GM12872 (cell line): ENCODE results near the gene NOL3.

Experiments used
- TF ChIP-seq, protein P1 (sequence below): IDR thresholded peaks from 3 replicates; pipeline ENCODE4 v1.5.1; 2011; ENCODE audit warnings: low read depth, mild to moderate bottlenecking, low read length, moderate library complexity; ENCODE audit not compliant: insufficient read depth

Gene NOL3

DNA sequence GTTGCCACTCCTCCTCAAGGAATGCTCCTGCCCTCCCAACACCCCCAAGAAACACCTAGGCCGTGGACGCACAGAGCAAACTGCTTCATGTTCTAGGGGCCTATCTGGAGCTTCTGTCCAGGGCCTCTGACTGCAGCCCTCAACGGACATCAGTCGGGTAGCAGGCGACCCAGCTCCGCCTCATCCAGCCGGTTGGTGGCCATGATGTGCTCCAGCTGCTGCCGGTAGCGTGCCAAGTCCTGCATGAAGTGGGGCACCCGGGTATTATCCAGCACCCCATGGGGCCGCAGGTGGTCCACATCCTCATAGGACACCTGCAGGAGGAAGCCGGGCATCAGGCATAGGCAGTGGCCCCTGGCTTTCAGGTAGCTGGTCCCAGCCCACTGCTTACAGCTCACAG, 6.3 kb downstream of the NOL3 start:
- TF ChIP-seq, protein P1, sequence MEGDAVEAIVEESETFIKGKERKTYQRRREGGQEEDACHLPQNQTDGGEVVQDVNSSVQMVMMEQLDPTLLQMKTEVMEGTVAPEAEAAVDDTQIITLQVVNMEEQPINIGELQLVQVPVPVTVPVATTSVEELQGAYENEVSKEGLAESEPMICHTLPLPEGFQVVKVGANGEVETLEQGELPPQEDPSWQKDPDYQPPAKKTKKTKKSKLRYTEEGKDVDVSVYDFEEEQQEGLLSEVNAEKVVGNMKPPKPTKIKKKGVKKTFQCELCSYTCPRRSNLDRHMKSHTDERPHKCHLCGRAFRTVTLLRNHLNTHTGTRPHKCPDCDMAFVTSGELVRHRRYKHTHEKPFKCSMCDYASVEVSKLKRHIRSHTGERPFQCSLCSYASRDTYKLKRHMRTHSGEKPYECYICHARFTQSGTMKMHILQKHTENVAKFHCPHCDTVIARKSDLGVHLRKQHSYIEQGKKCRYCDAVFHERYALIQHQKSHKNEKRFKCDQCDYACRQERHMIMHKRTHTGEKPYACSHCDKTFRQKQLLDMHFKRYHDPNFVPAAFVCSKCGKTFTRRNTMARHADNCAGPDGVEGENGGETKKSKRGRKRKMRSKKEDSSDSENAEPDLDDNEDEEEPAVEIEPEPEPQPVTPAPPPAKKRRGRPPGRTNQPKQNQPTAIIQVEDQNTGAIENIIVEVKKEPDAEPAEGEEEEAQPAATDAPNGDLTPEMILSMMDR: no peak

DNA sequence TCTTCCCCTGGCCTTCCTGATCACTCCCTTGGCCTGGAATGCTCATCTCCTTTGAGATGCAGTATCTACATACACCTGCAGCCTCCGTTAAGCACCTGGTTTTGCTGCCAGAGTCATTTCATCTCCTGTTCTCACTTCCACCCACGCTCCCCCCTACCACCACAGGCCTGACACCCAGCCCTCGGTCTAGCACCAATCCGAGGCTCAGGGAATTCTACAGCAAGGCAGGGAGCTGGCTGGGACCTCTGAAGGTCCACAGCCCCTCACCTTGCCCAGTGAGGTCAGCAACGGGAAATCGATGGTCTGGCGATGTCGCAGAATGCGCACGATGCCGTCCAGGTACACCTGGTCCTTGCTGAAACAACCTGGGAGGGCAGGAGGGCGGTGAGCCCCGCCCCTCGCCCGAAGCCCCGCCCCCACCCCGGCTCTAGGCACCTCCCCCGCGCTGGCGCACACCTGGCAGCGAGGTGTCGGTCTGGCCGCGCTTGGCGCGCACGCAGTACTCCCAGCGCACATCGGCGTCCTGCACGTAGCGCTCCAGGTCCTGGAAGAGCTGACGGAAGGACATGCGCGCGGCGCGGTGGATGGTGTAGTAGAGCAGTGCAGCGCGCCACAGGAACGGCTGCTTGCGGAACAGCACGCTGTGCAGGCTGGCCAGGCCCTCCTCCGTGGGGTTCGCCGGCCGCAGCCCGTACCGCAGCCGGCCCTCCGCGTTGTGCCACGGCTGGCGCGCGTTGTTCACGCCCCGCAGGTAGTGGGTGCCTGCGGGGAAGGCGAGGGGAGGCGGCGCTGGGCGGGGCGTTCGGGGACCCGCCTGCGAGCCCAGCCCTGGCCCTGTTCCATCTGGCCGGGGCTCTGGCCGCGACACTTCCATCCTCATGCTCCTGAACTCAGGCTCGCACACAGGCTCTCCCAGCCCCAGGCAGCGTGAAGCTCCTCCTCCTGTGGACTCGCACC, 7.7 kb downstream of the NOL3 start:
- TF ChIP-seq, protein P1: no peak

DNA sequence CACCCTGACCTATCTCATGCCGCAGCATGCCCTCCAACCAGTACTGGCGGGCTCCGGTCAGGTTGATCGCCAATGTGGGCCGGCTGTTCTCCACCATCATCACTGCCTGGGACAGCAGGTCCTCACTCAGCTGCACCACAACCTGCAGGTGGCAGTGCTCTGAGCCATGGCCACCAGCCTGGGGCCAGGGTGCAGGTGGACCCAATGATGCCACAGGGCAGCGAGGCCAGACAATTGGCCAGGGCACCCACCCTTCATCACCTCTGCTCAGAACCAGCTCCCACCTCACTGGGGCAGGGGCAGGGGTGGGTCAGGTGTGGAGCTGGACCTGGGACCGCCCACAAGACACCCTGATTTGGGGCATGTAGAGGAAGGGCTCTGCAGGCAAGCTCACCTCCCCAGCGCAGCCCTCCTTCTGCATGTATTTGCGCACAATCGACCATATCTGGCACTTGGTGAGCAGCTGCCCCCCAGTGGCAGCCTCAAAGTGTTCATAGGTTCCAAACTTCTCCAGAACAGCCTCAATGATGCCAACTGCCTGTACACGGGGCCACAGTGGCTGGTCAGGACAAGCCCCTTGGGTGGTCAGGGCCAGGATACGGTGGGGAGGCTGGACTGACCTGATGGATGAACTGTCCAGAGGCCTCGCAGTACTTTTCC, 9.2 kb downstream of the NOL3 start:
- TF ChIP-seq, protein P1: peak; percentile 42

DNA sequence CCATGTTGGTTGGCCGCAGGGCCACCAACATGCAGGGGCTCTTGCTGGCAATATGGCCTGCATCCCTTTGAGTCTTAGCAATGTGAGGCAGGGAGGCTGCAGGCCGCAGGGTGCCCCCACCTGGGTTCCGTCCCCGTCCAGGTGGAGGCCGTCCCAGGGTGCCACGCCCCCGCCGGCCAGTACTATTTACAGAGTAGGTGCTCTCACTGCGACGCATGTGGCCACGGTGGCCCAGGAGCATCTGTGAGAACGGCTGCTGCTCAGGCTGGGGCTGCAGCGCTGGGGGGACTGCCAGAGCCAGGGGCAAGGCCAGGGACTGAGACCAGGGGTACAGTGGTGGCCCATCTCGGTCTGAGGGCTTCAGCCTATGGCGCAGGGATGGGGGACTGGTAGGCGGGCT, 9.8 kb downstream of the NOL3 start:
- TF ChIP-seq, protein P1: no peak

DNA sequence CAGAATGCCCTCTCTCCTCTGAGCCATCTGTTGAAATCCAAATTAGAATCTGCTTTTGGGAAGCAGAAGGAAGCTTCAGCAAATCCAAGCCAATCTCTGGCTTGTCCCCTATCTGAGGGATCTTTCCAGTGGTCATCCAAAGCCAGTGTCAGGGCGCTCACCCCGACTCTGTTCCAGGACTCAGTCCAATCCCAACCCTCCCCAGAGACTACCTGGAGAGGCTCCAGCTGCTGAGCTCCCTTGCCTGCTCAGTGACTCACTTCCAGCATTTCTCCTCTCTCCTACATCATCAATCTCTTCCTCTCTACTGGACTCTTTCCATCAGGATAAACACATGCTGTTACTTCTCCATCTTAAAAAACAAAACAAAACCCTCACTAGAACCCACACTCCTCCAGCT, 11.0 kb downstream of the NOL3 start:
- TF ChIP-seq, protein P1: no peak

DNA sequence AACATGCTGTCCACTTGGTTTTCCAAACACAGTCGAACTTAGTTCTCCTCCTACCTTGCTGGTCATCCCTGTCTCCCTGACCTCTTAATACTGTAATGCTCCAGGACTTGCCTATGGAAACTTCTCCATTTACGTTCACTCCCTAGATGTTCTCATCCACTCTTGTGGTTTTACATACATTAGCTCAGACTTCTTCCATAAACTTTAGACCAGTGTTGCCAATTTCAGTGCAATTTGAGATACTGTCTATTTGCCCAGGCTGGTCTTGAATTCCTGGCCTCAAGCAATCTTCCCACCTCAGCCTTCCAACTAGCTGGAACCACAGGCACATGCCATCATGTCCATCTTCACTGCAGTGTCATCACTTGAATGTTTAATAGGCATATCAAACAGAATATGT, 11.9 kb downstream of the NOL3 start:
- TF ChIP-seq, protein P1: no peak

DNA sequence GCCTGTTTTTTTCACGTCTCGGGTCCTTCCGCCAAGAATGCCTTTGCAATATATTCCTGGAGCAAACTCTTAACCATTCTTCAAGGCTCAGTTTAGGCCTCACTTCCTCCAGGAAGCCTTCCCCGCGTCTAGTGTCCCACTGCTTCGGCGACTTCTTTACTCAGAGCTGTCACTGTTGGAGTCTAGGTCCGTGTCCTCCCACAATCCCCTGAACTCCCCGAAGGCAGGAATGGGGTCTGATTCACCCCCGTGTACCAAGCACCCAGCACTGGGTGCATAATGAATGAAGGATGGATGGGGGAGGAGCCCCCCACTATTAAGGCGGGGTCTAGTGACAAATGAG, 12.9 kb downstream of the NOL3 start:
- TF ChIP-seq, protein P1: no peak
